ENCODE data around the gene S100G.
"Not testable (repeated sequence)": the region's sequence is repeated elsewhere in the genome, so short reads cannot be mapped to it uniquely, and the experiment has no call there.

S100G gene, protein sequence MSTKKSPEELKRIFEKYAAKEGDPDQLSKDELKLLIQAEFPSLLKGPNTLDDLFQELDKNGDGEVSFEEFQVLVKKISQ

DNA sequence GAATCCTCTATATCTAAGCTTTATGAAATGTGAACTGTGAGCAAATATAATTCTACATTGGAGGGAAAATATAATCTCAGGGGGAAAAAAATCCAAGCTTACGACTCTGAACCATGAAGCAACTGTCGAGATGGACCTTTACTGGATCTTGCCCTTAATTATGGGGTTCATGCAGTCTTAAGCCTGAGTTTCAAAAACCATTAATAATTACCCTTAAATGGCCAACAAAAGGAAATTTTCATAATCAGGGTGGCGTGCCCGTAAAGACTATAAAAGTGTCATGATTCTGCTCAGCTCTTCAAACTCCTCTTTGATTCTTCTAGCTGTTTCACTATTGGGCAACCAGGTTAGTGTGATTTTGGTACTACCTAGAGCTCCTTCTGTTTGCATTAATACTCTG lies at the start of gene S100G:
TSS of gene S100G (plus strand) at position 301 of the 400 bp plus-strand sequence. CDS start 849 bp downstream, outside the sequence.
- no peaks in the 10 kb centered on the region for H3K79me2 ChIP-seq (ENCODE audit: insufficient read depth, low read length)
- no peaks in the 10 kb centered on the region for H3K9me3 ChIP-seq (ENCODE audit: insufficient read depth, low read length, severe bottlenecking)
- DNase-seq (no peak), ATAC-seq (ENCODE audit: insufficient read depth, low read depth) (no peak)
- H3K27me3 ChIP-seq (ENCODE audit: insufficient read depth, low read length, poor library complexity), result no peaks in the 10 kb centered on the region
- H3K9ac ChIP-seq (ENCODE audit: low read depth, low read length), result no peak within 1 kb of the TSS
- no peaks in the 10 kb centered on the region for H3K4me1 ChIP-seq (ENCODE audit: insufficient read depth, low read length)
- no peaks in the 10 kb centered on the region for H3K36me3 ChIP-seq (ENCODE audit: insufficient read depth, low read length)
- TF ChIP-seq, protein P1, sequence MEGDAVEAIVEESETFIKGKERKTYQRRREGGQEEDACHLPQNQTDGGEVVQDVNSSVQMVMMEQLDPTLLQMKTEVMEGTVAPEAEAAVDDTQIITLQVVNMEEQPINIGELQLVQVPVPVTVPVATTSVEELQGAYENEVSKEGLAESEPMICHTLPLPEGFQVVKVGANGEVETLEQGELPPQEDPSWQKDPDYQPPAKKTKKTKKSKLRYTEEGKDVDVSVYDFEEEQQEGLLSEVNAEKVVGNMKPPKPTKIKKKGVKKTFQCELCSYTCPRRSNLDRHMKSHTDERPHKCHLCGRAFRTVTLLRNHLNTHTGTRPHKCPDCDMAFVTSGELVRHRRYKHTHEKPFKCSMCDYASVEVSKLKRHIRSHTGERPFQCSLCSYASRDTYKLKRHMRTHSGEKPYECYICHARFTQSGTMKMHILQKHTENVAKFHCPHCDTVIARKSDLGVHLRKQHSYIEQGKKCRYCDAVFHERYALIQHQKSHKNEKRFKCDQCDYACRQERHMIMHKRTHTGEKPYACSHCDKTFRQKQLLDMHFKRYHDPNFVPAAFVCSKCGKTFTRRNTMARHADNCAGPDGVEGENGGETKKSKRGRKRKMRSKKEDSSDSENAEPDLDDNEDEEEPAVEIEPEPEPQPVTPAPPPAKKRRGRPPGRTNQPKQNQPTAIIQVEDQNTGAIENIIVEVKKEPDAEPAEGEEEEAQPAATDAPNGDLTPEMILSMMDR (IDR thresholded peaks at IDR 0.05; ENCODE audit: borderline replicate concordance, extremely low read depth, low read length, poor library complexity, severe bottlenecking), result no peak
- TF ChIP-seq EZH2 (IDR thresholded peaks at IDR 0.05; ENCODE audit: borderline replicate concordance, low read depth, low read length, severe bottlenecking), result no peak
- no peak within 1 kb of the TSS for H3K27ac ChIP-seq (ENCODE audit: low read length)
- no peak within 1 kb of the TSS for H3K4me3 ChIP-seq (ENCODE audit: low read depth in 1 of 2, low read length in 2 of 2)
- H2AFZ ChIP-seq (ENCODE audit: low read depth, low read length), result no peak within 1 kb of the TSS
- no peak within 1 kb of the TSS for H3K4me2 ChIP-seq (ENCODE audit: insufficient read depth, low read length)
- H4K20me1 ChIP-seq (ENCODE audit: insufficient read depth, low read length), result no peaks in the 10 kb centered on the region

DNA sequence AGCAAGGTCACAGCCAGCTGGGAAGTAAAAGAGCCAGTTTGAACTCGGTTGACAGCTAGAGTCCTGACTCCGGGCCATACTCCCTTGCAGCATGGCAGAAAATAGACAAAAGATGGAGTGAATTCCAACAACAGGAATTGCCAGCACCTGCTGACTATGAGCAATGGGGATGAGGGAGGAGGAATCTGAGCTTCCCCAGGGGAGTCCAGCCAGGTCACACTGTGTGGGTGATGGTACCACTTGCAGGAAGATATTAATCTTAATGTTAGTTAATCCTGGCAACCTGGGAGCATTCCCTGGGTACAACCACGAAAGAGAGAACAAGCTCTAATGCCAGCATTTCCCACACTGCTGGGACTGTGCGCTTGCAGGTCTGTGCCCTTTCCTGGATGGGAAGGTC lies 48.1 kb upstream of the S100G start:
- Histone ChIP-seq H3K4me2 (ENCODE audit: insufficient read depth, low read length) (no peak overlapping the region), H4K20me1 (ENCODE audit: insufficient read depth, low read length) (no peaks in the 10 kb centered on the region), H3K9me3 (ENCODE audit: insufficient read depth, low read length, severe bottlenecking) (no peaks in the 10 kb centered on the region), H2AFZ (ENCODE audit: low read depth, low read length) (no peak overlapping the region), H3K4me3 (ENCODE audit: low read depth in 1 of 2, low read length in 2 of 2) (no peak overlapping the region), H3K27ac (ENCODE audit: low read length) (no peak overlapping the region), H3K36me3 (ENCODE audit: insufficient read depth, low read length) (0 out of 2 replicates have a peak, but pooled peaks cover 3% of the 10 kb centered on the region), H3K27me3 (ENCODE audit: insufficient read depth, low read length, poor library complexity) (no peaks in the 10 kb centered on the region), H3K4me1 (ENCODE audit: insufficient read depth, low read length) (no peaks in the 10 kb centered on the region), H3K79me2 (ENCODE audit: insufficient read depth, low read length) (no peaks in the 10 kb centered on the region), H3K9ac (ENCODE audit: low read depth, low read length) (no peak overlapping the region)
- ATAC-seq (ENCODE audit: insufficient read depth, low read depth) (no peak), DNase-seq (no peak)
- TF ChIP-seq EZH2 (IDR thresholded peaks at IDR 0.05; ENCODE audit: borderline replicate concordance, low read depth, low read length, severe bottlenecking), result no peak
- TF ChIP-seq, protein P1 (IDR thresholded peaks at IDR 0.05; ENCODE audit: borderline replicate concordance, extremely low read depth, low read length, poor library complexity, severe bottlenecking), result no peak

DNA sequence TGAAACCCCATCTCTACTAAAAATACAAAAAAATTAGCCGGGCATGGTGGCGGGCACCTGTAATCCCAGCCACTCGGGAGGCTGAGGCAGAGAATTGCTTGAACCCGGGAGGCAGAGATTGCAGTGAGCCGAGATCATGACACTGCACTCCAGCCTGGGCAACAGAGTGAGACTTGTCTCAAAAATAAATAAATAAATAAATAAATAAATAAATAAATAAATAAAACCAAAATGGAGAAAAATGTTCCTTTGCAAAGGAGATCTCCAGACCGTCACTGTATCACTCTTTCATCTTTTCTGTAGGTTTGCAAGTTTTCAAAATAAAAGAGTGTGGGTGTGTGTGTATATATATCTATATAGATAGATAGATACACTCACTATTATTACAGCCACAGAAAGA lies 46.7 kb upstream of the S100G start:
- H3K9ac ChIP-seq (ENCODE audit: low read depth, low read length); ATAC-seq (ENCODE audit: insufficient read depth, low read depth); H3K9me3 ChIP-seq (ENCODE audit: insufficient read depth, low read length, severe bottlenecking); H3K27me3 ChIP-seq (ENCODE audit: insufficient read depth, low read length, poor library complexity); DNase-seq; H3K27ac ChIP-seq (ENCODE audit: low read length); H2AFZ ChIP-seq (ENCODE audit: low read depth, low read length); H3K4me2 ChIP-seq (ENCODE audit: insufficient read depth, low read length); H3K79me2 ChIP-seq (ENCODE audit: insufficient read depth, low read length); H4K20me1 ChIP-seq (ENCODE audit: insufficient read depth, low read length); H3K4me3 ChIP-seq (ENCODE audit: low read depth in 1 of 2, low read length in 2 of 2); H3K36me3 ChIP-seq (ENCODE audit: insufficient read depth, low read length); H3K4me1 ChIP-seq (ENCODE audit: insufficient read depth, low read length): not testable (repeated sequence)

DNA sequence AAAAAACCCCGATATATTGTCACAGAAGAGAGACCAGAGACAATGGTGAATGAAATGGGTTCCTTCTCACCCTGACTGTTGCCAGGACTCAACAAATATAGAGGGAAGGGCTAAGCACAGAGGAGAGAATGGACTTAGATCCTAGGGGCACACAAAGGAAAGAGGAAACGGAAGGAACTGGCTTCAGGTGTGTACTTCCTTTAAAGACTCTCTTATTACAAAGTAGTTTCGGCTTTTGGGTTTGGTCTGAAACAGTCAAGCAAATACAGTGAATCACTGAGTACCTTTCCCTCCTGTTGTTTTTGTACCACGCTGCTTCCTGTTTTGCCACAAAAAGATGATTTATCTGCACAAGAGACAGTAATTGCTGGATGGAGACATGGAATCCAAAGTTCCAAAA lies 46.1 kb upstream of the S100G start:
- ATAC-seq (ENCODE audit: insufficient read depth, low read depth) (no peak), DNase-seq (no peak)
- H3K27ac ChIP-seq (ENCODE audit: low read length), result no peak overlapping the region
- TF ChIP-seq EZH2 (IDR thresholded peaks at IDR 0.05; ENCODE audit: borderline replicate concordance, low read depth, low read length, severe bottlenecking), result no peak
- TF ChIP-seq, protein P1 (IDR thresholded peaks at IDR 0.05; ENCODE audit: borderline replicate concordance, extremely low read depth, low read length, poor library complexity, severe bottlenecking), result no peak
- H3K27me3 ChIP-seq (ENCODE audit: insufficient read depth, low read length, poor library complexity), result no peaks in the 10 kb centered on the region
- H3K9me3 ChIP-seq (ENCODE audit: insufficient read depth, low read length, severe bottlenecking), result no peaks in the 10 kb centered on the region
- H3K9ac ChIP-seq (ENCODE audit: low read depth, low read length), result no peak overlapping the region
- peaks cover 9% of the 10 kb centered on the region; the same call in 1 of the 2 replicates for H3K36me3 ChIP-seq (ENCODE audit: insufficient read depth, low read length)
- H4K20me1 ChIP-seq (ENCODE audit: insufficient read depth, low read length), result no peaks in the 10 kb centered on the region
- H3K4me3 ChIP-seq (ENCODE audit: low read depth in 1 of 2, low read length in 2 of 2), result no peak overlapping the region
- H3K79me2 ChIP-seq (ENCODE audit: insufficient read depth, low read length), result no peaks in the 10 kb centered on the region
- no peak overlapping the region for H3K4me2 ChIP-seq (ENCODE audit: insufficient read depth, low read length)
- H2AFZ ChIP-seq (ENCODE audit: low read depth, low read length), result no peak overlapping the region
- no peaks in the 10 kb centered on the region for H3K4me1 ChIP-seq (ENCODE audit: insufficient read depth, low read length)

Data from DND-41 (cell line).